ENCODE data around the gene PXDN.

PXDN gene

DNA sequence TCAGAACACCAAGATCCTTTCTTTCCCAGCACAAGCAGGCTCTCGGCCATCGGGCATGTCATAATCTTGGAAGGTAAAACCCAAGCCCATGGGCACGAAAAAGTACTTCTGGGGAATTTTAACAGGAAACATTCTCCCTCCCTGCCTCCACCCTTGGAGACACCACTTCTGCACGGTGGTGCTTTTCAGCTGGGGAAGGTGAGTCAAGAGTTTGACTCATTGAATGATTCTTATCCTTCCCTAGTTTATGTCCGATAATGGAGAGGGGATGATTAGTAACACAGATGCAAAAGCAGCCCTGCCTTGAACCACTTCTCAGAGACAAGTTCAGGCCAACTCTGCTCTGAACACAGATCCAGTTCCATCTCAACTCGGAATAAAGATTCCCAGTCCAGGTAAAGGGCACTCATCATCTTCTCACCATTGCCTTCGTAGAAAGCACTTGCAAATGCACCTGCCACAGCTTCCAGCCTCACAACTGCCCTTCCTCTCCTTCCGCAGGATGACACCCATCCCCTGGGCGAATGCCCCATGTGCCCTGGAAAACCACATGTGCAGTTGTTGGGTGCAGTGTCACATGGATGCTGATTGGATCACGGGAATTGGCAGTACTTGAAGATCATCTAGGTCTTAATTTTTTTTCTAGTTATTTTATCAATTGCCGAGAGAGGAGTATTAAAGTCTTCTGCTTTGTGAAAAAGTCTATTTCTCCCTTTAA is 136.2 kb downstream of the PXDN start:
- DNase-seq, result no peak

DNA sequence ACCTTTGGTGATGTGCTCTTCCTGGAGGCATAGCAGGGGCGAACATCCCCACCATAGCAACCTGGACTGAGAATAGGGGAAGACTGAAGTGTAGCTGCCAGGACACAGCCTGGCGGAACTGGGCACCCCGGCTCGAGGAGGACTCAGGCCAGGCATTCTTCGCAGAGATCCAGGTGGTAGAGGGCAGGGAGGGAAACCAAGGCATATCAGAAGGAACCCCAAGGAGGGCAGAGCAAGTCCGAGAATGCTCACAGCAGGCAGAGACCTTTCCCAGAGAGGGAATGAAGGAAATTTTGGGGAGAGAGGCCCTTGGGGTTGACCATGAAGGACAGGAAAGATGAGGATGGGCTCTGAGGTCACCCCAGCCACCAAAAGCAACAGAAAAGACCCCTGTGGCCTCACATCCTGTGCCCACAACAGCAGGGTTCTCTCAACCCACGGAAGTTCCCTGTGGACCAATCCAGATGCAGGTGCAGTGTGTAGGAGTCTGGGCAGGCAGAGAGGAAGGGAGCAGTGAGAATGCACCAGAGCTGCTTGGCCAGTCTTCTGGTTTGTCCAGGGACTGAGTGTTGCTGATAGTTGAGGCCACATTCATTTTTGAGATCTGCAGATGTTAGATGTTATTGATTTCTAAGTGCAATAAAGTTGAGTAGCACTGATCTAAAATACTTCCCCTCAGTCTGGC is 136.9 kb downstream of the PXDN start:
- no peak for DNase-seq

- no peak for DNase-seq
These were observed 137.7 kb downstream of the PXDN start for GRCh38 chr2:1606421-1607235.

DNA sequence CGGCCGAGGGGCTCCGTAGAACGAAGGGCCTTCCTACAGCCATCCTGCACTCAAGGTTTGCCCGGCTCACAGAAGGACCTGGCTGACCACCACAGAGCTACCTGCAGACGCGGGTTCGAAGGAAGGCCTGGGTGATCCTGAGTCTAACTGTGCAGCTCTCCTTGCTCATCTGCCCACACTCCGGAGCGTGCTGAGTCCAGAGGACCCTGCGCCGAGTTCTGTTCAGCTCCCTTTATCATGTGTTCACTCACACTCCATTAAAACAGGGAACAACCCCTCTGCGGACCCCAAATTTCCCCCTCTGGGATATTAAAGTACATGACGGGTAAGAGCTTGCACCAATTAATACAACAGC is 138.3 kb downstream of the PXDN start:
- DNase-seq, result no peak

DNA sequence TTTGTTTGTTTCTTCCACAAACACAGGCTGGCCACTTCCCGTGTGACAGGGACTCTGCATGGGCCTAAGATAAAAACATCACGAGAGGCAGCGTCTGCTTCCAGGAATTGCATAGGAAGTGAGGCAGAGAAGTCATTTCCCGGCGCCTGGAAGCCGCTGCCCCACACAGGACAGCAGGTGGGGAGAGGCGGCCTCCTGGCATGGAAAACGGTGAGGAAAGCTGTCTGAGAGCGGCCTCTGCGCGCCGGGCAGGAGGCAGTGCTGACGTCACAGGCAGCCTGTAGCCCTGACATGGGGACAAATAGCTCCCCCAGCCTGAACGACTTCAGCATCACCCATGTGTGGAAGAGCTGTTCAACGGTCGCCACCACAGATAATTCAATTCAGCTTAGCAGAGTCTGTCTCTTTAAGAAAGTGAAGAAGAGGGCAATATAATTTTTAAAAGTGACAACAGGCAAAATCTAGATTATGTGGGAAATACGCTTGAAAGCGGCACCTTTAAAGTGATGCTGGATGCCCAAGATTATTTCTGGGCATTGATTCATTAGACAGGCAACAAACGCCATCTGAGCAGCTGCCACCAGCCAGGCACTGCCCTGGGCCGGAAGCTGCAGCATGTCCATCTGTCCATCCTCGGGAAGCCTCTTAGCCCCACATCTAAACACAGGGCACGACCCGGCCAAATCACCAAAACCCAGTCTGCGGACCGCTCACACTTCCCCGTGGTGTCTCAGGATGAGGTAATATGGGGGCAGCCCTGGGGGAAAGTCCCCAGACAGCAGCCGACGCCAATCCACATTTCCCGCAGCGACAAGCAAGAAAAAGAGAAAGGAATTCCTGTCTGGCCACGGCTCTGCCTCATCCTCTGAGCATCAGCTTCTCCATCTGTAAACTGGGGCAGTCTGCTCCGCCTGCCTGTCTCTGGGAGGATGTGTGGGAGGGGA is 138.9 kb downstream of the PXDN start:
- no peak for DNase-seq

GRCh38 chr2:1603521-1603920 is 140.8 kb downstream of the PXDN start:
- no peak for DNase-seq

- no peak for DNase-seq
These were observed 141.3 kb downstream of the PXDN start for GRCh38 chr2:1603059-1603458.

GRCh38 chr2:1602278-1603010 is 141.9 kb downstream of the PXDN start:
- DNase-seq, result no peak

GRCh38 chr2:1601471-1602277 is 142.6 kb downstream of the PXDN start:
- no peak for DNase-seq

DNA sequence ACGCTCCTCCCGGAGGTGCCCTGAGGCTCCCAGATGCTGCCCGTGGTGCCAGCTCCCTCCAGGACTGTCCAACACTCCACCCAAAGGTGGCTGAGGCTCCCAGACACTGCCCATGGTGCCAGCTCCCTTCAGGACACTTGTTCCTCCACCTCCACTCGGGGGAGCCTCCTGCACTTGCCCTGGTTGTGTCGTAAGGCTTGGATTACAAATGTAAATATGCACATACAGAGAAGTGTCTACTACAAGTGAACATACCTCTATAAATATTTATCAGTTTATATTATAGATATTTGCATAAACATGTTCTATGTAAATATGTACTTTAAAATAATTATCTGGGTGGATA is 143.3 kb downstream of the PXDN start:
- DNase-seq, result no peak

GRCh38 chr2:1600191-1601066 is 143.9 kb downstream of the PXDN start:
- no peak for DNase-seq

GRCh38 chr2:1599301-1600085 is 144.8 kb downstream of the PXDN start:
- no peak for DNase-seq

- DNase-seq, result no peak
These were observed 145.5 kb downstream of the PXDN start for GRCh38 chr2:1598800-1599199.

DNA sequence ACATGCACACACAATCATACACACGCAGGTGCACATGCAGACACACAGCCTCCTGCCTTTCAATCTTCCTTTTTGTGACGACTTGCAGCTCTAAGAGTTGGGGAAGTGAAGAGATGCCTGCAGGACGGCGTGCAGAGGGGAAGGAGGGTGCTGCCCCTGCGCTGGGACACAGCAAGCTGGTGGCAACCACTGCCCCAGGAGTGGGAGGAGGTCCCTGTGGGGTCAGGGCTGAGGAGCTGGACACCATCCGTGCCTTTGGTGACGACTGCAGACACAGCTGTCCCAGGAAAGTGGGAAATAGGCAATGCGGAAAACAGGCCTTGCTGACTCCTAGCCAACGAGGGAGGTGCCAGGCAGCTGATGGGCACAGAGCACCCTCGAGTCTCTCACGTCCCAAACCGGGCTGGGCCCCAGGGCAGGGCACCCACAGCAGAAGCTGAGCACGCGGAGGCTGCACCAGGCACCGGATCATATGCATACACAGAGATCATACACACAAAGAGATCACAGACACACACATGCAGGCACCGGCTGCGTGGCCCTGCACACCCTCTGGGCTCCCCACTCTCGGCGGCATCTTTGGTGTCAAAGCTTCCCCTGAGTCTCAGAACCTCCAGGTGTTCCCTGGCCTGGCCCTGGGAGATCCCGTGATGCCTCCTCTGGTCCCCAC is 146.1 kb downstream of the PXDN start:
- DNase-seq, result no peak

- no peak for DNase-seq
These were observed 149.0 kb downstream of the PXDN start for GRCh38 chr2:1595274-1595673.

DNA sequence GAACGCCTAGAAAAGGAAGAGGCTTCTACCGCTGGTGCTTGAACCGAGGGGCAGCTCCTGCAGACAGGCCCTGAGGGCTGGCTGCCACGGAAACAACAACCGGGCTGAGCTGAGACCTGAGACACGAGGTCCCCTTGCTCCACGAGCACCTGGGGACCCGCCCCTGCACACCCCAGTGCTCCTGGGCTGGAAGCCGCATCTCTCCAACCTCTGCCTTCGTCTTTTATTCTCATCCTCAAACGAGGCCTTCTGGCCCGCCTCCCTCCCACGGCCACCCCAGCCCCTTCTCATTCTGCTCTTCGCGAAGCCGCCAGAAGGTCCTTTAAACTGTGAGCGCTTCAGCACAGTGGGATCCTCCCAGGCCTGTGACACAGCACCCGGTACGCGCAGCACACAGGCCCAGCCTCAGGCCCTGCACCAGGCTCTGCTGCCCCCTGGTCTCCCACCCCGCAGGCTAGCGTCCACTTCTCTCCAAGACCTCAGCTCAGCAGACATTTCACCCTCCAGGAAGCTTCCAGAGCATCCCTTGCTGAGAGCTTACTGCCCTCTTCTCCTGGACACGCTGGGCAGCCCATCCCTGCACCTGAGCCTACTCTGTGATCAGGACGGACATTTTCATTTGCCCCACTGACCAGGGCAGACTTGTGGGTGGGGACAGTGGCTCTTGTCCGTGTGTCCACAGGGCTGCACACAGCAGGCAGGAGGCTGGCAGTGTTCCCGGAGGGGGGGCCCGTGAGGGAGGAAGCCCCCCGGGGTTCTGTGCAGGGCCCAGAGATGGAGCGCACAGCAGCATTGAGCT is 149.7 kb downstream of the PXDN start:
- no peak for DNase-seq

DNA sequence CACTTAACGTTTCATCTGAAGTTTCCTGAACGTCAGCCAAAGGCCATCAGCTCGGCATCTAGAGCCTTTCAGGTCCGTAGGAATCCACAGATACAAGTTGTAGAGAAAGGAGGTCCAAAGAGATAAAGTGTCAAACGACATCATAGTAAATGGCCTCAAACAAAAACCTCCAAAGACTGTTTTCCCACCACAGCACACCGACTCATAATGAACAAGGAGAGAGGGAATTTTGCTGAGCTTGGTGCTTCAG is 150.3 kb downstream of the PXDN start:
- DNase-seq, result no peak

Measured in inflammatory macrophage (primary cell).